Measurements from ENCODE around the gene UBL4B. TPM values are rescaled to one million over a fixed set of nuclear protein-coding genes. Genes with fewer than 3 reads are reported as not detected.
A peak's percentile ranks its signal among the peaks of the same experiment; 100 is the strongest.

Gene UBL4B
- total and polyA plus RNA-seq, 9 of the 15 experiments (the other 6 are each of a cell fraction or from before 2014, with no cell fraction given) = not detected

GRCh38 chr1:110087812-110088738, 24.2 kb upstream of the UBL4B start (continued):
- peak; percentile 44; the same call in 1 of the 2 replicates for TF ChIP-seq REST (IDR thresholded peaks at IDR 0.05; ENCODE audit: borderline replicate concordance)
- no peak for TF ChIP-seq REST (CRISPR knock-in tag; IDR thresholded peaks at IDR 0.05; ENCODE audit: low read depth)
- TF ChIP-seq XRCC5 (IDR thresholded peaks at IDR 0.05; ENCODE audit: low read depth, low read length) = 0 out of 2 replicates have a peak, but pooled peaks have one; percentile 46
- 0 out of 4 replicates have a peak, but pooled peaks of 1 of the 2 experiments have one; percentile 15 for TF ChIP-seq MAZ (CRISPR knock-in tag; conservative IDR thresholded peaks at IDR 0.05 in 1 of 2, IDR thresholded peaks at IDR 0.05 in 1 of 2)
- TF ChIP-seq NFE2 (IDR thresholded peaks at IDR 0.05; ENCODE audit: low read depth) = 0 out of 2 replicates have a peak, but pooled peaks have one; percentile 4
- peak; percentile 59 to 79 for TF ChIP-seq RAD21 (CRISPR knock-in tag; conservative IDR thresholded peaks at IDR 0.05 in 1 of 2, IDR thresholded peaks at IDR 0.05 in 1 of 2)
- no peak for TF ChIP-seq HOXB6 (CRISPR knock-in tag; IDR thresholded peaks at IDR 0.05; ENCODE audit: borderline replicate concordance)
- no peak for TF ChIP-seq ZC3H4 (CRISPR knock-in tag; IDR thresholded peaks at IDR 0.05; ENCODE audit: borderline replicate concordance)
- TF ChIP-seq DEAF1 (CRISPR knock-in tag; IDR thresholded peaks at IDR 0.05) = 0 out of 2 replicates have a peak, but pooled peaks have one; percentile 30
- no peak for TF ChIP-seq ZFP91 (CRISPR knock-in tag; IDR thresholded peaks at IDR 0.05)
- no peak for TF ChIP-seq ZNF644 (tag; IDR thresholded peaks at IDR 0.05; ENCODE audit: low read depth)
- TF ChIP-seq KLF16 (IDR thresholded peaks at IDR 0.05) = 0 out of 2 replicates have a peak, but pooled peaks have one; percentile 46
